Heart right ventricle (tissue), 16 donors: Measurements from ENCODE around the gene PHKA2. TPM values are rescaled to one million over a fixed set of nuclear protein-coding genes. Genes with fewer than 3 reads are reported as not detected.

ENCODE experiments used
- ATAC-seq, 8 donors: fragments of 200-7000 bp; cut with Tn5 transposase; one replicate each; pipeline ENCODE4 v1.9.1; 2020; ENCODE audit warnings: mild to moderate bottlenecking in 8 of 8, moderate library complexity in 8 of 8, moderate number of reproducible peaks in 1 of 8
- DNase-seq, 2 donors: peaks; one replicate each; pipeline ENCODE4 v3.0.0-alpha.2; 2020
- H3K27ac ChIP-seq, 10 donors: fragments of 200-600 bp; sonication (generic) in 2 of 10; one replicate each; pipeline versions ENCODE4 v1.5.0 to v1.8.0; 2020 to 2022; ENCODE audit warnings: mild to moderate bottlenecking in 3 of 10
- H3K27me3 ChIP-seq, 7 donors: fragments of 200-600 bp; one replicate each; pipeline ENCODE4 v1.8.0; 2021 to 2022; ENCODE audit warnings: mild to moderate bottlenecking in 2 of 7
- H3K36me3 ChIP-seq, 9 donors: fragments of 200-600 bp; sonication (generic) in 1 of 9; one replicate each; pipeline versions ENCODE4 v1.5.0 to v1.8.0; 2020 to 2022; ENCODE audit warnings: mild to moderate bottlenecking in 2 of 9
- H3K4me1 ChIP-seq, 9 donors: fragments of 200-600 bp; sonication (generic) in 1 of 9; one replicate each; pipeline versions ENCODE4 v1.5.0 to v1.8.0; 2020 to 2022; ENCODE audit warnings: mild to moderate bottlenecking in 4 of 9
- H3K4me3 ChIP-seq, 10 donors: fragments of 200-600 bp; sonication (generic) in 2 of 10; one replicate each; pipeline versions ENCODE4 v1.5.0 to v1.8.0; 2020 to 2022; ENCODE audit warnings: mild to moderate bottlenecking in 7 of 10, moderate library complexity in 2 of 10
- H3K9me3 ChIP-seq, 11 donors: fragments of 200-600 bp in 10 of 11; sonication (generic) in 2 of 11; one replicate each; pipeline versions ENCODE4 v1.5.0 to v1.8.0; 2013 to 2022; ENCODE audit warnings: mild to moderate bottlenecking in 2 of 11, control low read depth in 1 of 11, moderate library complexity in 1 of 11
- CTCF ChIP-seq, 9 donors: fragments of 200-600 bp; sonication (generic) in 2 of 9; IDR thresholded peaks; one replicate each; pipeline versions ENCODE4 v1.5.0 to v1.8.0; 2021 to 2022; ENCODE audit warnings: antibody characterized with exemption in 9 of 9, mild to moderate bottlenecking in 5 of 9, moderate library complexity in 1 of 9
- WGBS, 2 donors: extraction: QIAGEN DNeasy Blood & Tissue Kit; methylation state at CpG; one replicate each; pipeline ENCODE4 v1.1.7; 2013; ENCODE audit warnings: inconsistent platforms in 1 of 2; 5-methylcytosine and 5-hydroxymethylcytosine counted together
- intact Hi-C, 10 donors: fragments of 100-400 bp; cut with DNase I; formaldehyde crosslinking; loops; one replicate each; pipeline versions ENCODE4 v1.11.1 to v1.14.2; 2022
- polyA plus RNA-seq, 2 donors: library from polyadenylated mRNA; stranded (reverse); fragments of 200-250 nt; gene quantifications; one replicate each; pipeline ENCODE4 v1.2.3, GENCODE V29; 2013
- total RNA-seq, 10 donors: library from RNA; stranded (reverse); fragmentation: NEBNext Ultra II Directional in 3 of 10; extraction: Animal tissue kit (Norgen Biotek cat#: 25700) in 3 of 10; gene quantifications; one replicate each; pipeline versions ENCODE4 v1.2.1 to v1.2.4, GENCODE V29; 2021 to 2023
- donor health status: Arrhythmogenic right ventricular cardiomyopathy.
- donor health status: ischemic (EF 13 %, LVEDD 7.1; RV severe dilation, severe dysfunction).
- donor health status: healthy with polysubstance abuse.
- donor health status: DM: no; HTN: yes; CAD: no.
- donor health status: DM: no; HTN: no; CAD: no.
- donor health status: ischemic (EF 25% LVEDD 6.9; RV normal size, moderate dysfunction).
- donor health status: ischemic (EF 25% LVEDD 5.7; RV mildly dilated, moderate dysfunction).
- donor health status: healthy.
- donor health status: DM: yes; HTN: yes; CAD: no.
- donor health status: Ischemic cardiomyopathy.
- donor health status: ischemic (EF 35%, LVEDD 5.7; RV mildly dilated, moderate dysfunction).
- donor health status: nonischemic (EF 11% LVEDD 7.7; RV severe dilation, severe dysfunction).
- donor health status: DM: yes; HTN: yes; CAD: no.
- donor health status: PGD.
- donor health status: ischemic (EF 29% LVEDD 5.4; RV normal size, mild dysfunction).
- donor health status: nonischemic (EF 23%, LVEDD 6.1; RV moderate dilation, normal function).

The PHKA2 gene
- total and polyA plus RNA-seq, 12 donors = 15.6 to 61.1 (median 25.3) TPM

- Histone ChIP-seq H3K4me1 (peaks cover 0 to 16% (median 7%) of the 10 kb centered on the region in 9 donors), H3K4me3 (no peak overlapping the region), H3K36me3 (peaks cover 0 to 35% (median 0%) of the 10 kb centered on the region in 9 donors), H3K27me3 (no peaks in the 10 kb centered on the region), H3K27ac (no peak overlapping the region), H3K9me3 (no peaks in the 10 kb centered on the region)
- ATAC-seq = peak in 1 of 8 donors; percentile 43
- DNase-seq = no peak
- 57 to 61% methylated on average over 13 of the region's 13 CpGs for WGBS, 2 donors
- intact Hi-C loops = loop anchor here in 9 of 10 donors (5.0 to 10.0 kb wide), 9 partner anchors 478 to 508 kb away; no protein-coding TSS in a partner anchor
- peak; percentile 9 to 57 (median 38) for TF ChIP-seq CTCF (IDR thresholded peaks at IDR 0.05)
Observed at GRCh38 chrX:18899796-18900380, 84.0 kb downstream of the PHKA2 start.

GRCh38 chrX:18898492-18898891 lies 85.4 kb downstream of the PHKA2 start:
- Histone ChIP-seq H3K27me3 (no peaks in the 10 kb centered on the region), H3K36me3 (peaks cover 0 to 33% (median 0%) of the 10 kb centered on the region in 9 donors), H3K27ac (no peak overlapping the region), H3K4me3 (no peak overlapping the region), H3K9me3 (no peaks in the 10 kb centered on the region), H3K4me1 (peaks cover 0 to 21% (median 7%) of the 10 kb centered on the region in 9 donors)
- TF ChIP-seq CTCF (IDR thresholded peaks at IDR 0.05) = no peak
- ATAC-seq (no peak), DNase-seq (no peak)
- intact Hi-C loops = loop anchor here in 6 of 10 donors (5.0 to 10.0 kb wide), 6 partner anchors 476 to 506 kb away; no protein-coding TSS in a partner anchor
- WGBS, 2 donors = 74 to 80% methylated on average over 6 of the region's 6 CpGs

- Histone ChIP-seq H3K4me1 (peaks cover 0 to 21% (median 7%) of the 10 kb centered on the region in 9 donors), H3K9me3 (no peaks in the 10 kb centered on the region), H3K4me3 (no peak overlapping the region), H3K27me3 (no peaks in the 10 kb centered on the region), H3K27ac (no peak overlapping the region), H3K36me3 (peaks cover 0 to 34% (median 0%) of the 10 kb centered on the region in 9 donors)
- intact Hi-C loops = loop anchor here in 6 of 10 donors (5.0 to 10.0 kb wide), 6 partner anchors 476 to 506 kb away; no protein-coding TSS in a partner anchor
- WGBS, 2 donors = 89 to 93% methylated on average over 11 of the region's 11 CpGs
- ATAC-seq = no peak
- TF ChIP-seq CTCF (IDR thresholded peaks at IDR 0.05) = no peak
- DNase-seq = no peak
Observed at GRCh38 chrX:18898091-18898490, 85.8 kb downstream of the PHKA2 start.

GRCh38 chrX:18897611-18898010 lies 86.3 kb downstream of the PHKA2 start:
- no peak overlapping the region for H3K4me3 ChIP-seq
- no peak overlapping the region for H3K27ac ChIP-seq
- ATAC-seq = no peak
- no peaks in the 10 kb centered on the region for H3K9me3 ChIP-seq
- intact Hi-C loops = loop anchor here in 6 of 10 donors (5.0 to 10.0 kb wide), 6 partner anchors 475 to 505 kb away; no protein-coding TSS in a partner anchor
- WGBS, 2 donors = 94% methylated on average over 15 of the region's 15 CpGs
- H3K27me3 ChIP-seq = no peaks in the 10 kb centered on the region
- no peak for TF ChIP-seq CTCF (IDR thresholded peaks at IDR 0.05)
- H3K36me3 ChIP-seq = peaks cover 0 to 32% (median 0%) of the 10 kb centered on the region in 9 donors
- DNase-seq = no peak
- H3K4me1 ChIP-seq = peaks cover 0 to 21% (median 7%) of the 10 kb centered on the region in 9 donors
